WTC11 (cell line): ENCODE measurements around the gene ZP4. TPM values are rescaled to one million over a fixed set of nuclear protein-coding genes. Genes with fewer than 3 reads are reported as not detected.

Source experiments
- ATAC-seq: fragments of 200-7000 bp; cut with Tn5 transposase; 2 replicates; pipeline ENCODE4 v1.10.0; 2021; ENCODE audit warnings: mild to moderate bottlenecking, moderate library complexity
- CTCF ChIA-PET: fragments of 300-600 bp; sonication (Branson Sonifier 250); formaldehyde crosslinking; loops from one replicate; lab custom pipeline; 2021; ENCODE audit warnings: antibody characterized with exemption; lab: Charles Lee
- POLR2A ChIA-PET: fragments of 350-600 bp; sonication (Branson Sonifier 250); formaldehyde crosslinking; loops from one replicate; lab custom pipeline; 2021; ENCODE audit warnings: antibody characterized with exemption; lab: Charles Lee
- DNase-seq: peaks from one replicate; pipeline ENCODE4 v3.0.0; 2021; ENCODE audit warnings: low spot score
- H3K27ac Mint-ChIP-seq: 2 replicates; pipeline ENCODE4 v1.8.0; 2021; ENCODE audit warnings: mixed read lengths
- H3K27me3 Mint-ChIP-seq: 2 replicates; pipeline ENCODE4 v1.8.0; 2021; ENCODE audit warnings: low read depth, mild to moderate bottlenecking, moderate library complexity, mixed read lengths
- H3K36me3 Mint-ChIP-seq: 2 replicates; pipeline ENCODE4 v1.8.0; 2021; ENCODE audit warnings: mixed read lengths
- H3K4me1 Mint-ChIP-seq: 2 replicates; pipeline ENCODE4 v1.8.0; 2022; ENCODE audit warnings: mixed read lengths
- H3K4me3 Mint-ChIP-seq: 2 replicates; pipeline ENCODE4 v1.8.0; 2021; ENCODE audit warnings: mild to moderate bottlenecking, moderate library complexity, mixed read lengths
- H3K9me3 Mint-ChIP-seq: 2 replicates; pipeline ENCODE4 v1.8.0; 2021; ENCODE audit warnings: mixed read lengths
- E2F5 ChIP-seq: sonication (generic); formaldehyde crosslinking; IDR thresholded peaks from 2 replicates; pipeline ENCODE4 v1.8.1; 2022; ENCODE audit warnings: mild to moderate bottlenecking, moderate library complexity, missing genetic modification reagents
- EMX1 ChIP-seq: fragments of 250-450 bp; sonication (Bioruptor Pico); IDR thresholded peaks from 2 replicates; pipeline ENCODE4 v1.8.0; 2021; ENCODE audit warnings: mild to moderate bottlenecking
- NR2C2 ChIP-seq: sonication (generic); formaldehyde crosslinking; IDR thresholded peaks from 2 replicates; pipeline ENCODE4 v1.8.0; 2022; ENCODE audit warnings: mild to moderate bottlenecking, missing genetic modification reagents
- PRRX2 ChIP-seq: fragments of 250-450 bp; sonication (Bioruptor Pico); IDR thresholded peaks from 2 replicates; pipeline ENCODE4 v1.8.0; 2021; ENCODE audit warnings: mild to moderate bottlenecking
- STAT6 ChIP-seq: sonication (generic); formaldehyde crosslinking; conservative IDR thresholded peaks from 2 replicates; pipeline ENCODE4 v1.8.1; 2023; ENCODE audit warnings: mild to moderate bottlenecking, low read depth, missing genetic modification reagents, moderate library complexity
- TP53 ChIP-seq: sonication (generic); formaldehyde crosslinking; IDR thresholded peaks from 2 replicates; pipeline ENCODE4 v1.8.1; 2023; ENCODE audit warnings: mild to moderate bottlenecking, missing genetic modification reagents
- ZNF232 ChIP-seq: sonication (generic); formaldehyde crosslinking; IDR thresholded peaks from 2 replicates; pipeline ENCODE4 v1.8.0; 2022; ENCODE audit warnings: mild to moderate bottlenecking, missing genetic modification reagents
- ZNF263 ChIP-seq: sonication (generic); formaldehyde crosslinking; IDR thresholded peaks from 2 replicates; pipeline ENCODE4 v1.8.1; 2022; ENCODE audit warnings: low read depth, mild to moderate bottlenecking, moderate library complexity, missing genetic modification reagents
- ZNF671 ChIP-seq: fragments of 250-450 bp; sonication (Bioruptor Pico); IDR thresholded peaks from 2 replicates; pipeline ENCODE4 v1.8.0; 2021; ENCODE audit warnings: mild to moderate bottlenecking
- total RNA-seq: library from RNA; stranded (reverse); gene quantifications from 3 replicates; pipeline ENCODE4 v1.2.3, GENCODE V29; 2021
- TF ChIP-seq, protein P1 (sequence below): sonication (generic); formaldehyde crosslinking; IDR thresholded peaks from 2 replicates; pipeline ENCODE4 v1.8.0; 2023; ENCODE audit warnings: mild to moderate bottlenecking, missing genetic modification reagents
- TF ChIP-seq, protein P2 (sequence below): sonication (generic); formaldehyde crosslinking; IDR thresholded peaks from 2 replicates; pipeline ENCODE4 v1.8.1; 2022; ENCODE audit warnings: low read depth, missing genetic modification reagents, borderline replicate concordance
- TF ChIP-seq, protein P3 (sequence below): sonication (generic); formaldehyde crosslinking; IDR thresholded peaks from 2 replicates; pipeline ENCODE4 v1.8.1; 2023; ENCODE audit warnings: mild to moderate bottlenecking, missing genetic modification reagents, moderate library complexity
- TF ChIP-seq, protein P4 (sequence below): sonication (generic); formaldehyde crosslinking; IDR thresholded peaks from 2 replicates; pipeline ENCODE4 v1.8.0; 2022; ENCODE audit warnings: missing genetic modification reagents

Gene ZP4
- total RNA-seq, 1 experiment from 2014 or later: not detected

DNA sequence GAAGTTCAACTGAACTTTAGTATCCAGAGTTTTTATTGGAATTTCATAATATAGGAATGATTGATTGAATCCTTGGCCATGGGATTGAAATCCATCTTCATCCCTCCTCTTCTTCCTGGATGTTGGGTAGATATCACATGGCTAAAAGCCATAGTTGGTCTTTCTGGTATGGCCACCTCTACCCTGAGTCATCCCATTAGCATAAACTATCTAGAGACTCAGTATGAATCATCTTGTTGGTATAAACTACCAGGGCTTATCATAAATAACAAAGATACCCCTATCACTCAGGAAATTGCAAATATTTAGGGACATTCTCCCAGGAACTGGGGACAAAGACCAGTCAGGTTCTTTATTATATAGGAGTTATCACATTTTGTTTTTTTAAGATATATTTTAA lies 21.2 kb upstream of the ZP4 start:
- no peak overlapping the region for H3K4me3 Mint-ChIP-seq
- peaks cover 18% of the 10 kb centered on the region for H3K36me3 Mint-ChIP-seq
- peaks cover 45% of the 10 kb centered on the region for H3K9me3 Mint-ChIP-seq
- H3K4me1 Mint-ChIP-seq: no peaks in the 10 kb centered on the region
- TF ChIP-seq E2F5 (CRISPR knock-in tag): no peak
- TF ChIP-seq, protein P1, sequence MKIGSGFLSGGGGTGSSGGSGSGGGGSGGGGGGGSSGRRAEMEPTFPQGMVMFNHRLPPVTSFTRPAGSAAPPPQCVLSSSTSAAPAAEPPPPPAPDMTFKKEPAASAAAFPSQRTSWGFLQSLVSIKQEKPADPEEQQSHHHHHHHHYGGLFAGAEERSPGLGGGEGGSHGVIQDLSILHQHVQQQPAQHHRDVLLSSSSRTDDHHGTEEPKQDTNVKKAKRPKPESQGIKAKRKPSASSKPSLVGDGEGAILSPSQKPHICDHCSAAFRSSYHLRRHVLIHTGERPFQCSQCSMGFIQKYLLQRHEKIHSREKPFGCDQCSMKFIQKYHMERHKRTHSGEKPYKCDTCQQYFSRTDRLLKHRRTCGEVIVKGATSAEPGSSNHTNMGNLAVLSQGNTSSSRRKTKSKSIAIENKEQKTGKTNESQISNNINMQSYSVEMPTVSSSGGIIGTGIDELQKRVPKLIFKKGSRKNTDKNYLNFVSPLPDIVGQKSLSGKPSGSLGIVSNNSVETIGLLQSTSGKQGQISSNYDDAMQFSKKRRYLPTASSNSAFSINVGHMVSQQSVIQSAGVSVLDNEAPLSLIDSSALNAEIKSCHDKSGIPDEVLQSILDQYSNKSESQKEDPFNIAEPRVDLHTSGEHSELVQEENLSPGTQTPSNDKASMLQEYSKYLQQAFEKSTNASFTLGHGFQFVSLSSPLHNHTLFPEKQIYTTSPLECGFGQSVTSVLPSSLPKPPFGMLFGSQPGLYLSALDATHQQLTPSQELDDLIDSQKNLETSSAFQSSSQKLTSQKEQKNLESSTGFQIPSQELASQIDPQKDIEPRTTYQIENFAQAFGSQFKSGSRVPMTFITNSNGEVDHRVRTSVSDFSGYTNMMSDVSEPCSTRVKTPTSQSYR (CRISPR knock-in tag): no peak
- no peak for TF ChIP-seq ZNF232 (CRISPR knock-in tag)
- no peak for TF ChIP-seq TP53 (CRISPR knock-in tag)
- TF ChIP-seq STAT6 (CRISPR knock-in tag): no peak
- H3K27ac Mint-ChIP-seq: no peak overlapping the region
- ATAC-seq (no peak), DNase-seq (no peak)
- H3K27me3 Mint-ChIP-seq: no peaks in the 10 kb centered on the region
- POLR2A ChIA-PET: no interaction called here
- CTCF ChIA-PET: no interaction called here

DNA sequence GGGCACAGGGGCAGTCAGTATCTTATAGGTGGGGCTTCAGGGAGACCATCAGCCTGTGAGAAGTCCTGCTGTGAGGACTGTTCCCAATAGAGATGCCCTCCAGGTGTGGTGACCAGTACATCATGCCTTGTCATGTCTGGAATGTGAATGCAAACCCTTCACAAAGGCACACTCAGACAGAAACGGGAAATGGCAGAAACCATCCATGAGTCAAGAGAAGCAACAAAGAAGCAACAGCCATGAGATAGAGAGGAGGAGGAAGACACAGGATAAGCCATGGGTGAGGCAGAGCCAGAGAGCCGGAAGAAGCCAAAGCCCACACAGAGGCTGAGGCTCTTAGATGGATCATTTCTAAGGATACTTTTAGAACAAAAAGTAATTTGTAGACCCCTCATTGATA lies 20.1 kb upstream of the ZP4 start:
- Mint-ChIP-seq H3K4me1 (no peaks in the 10 kb centered on the region), H3K36me3 (peaks cover 18% of the 10 kb centered on the region), H3K9me3 (peaks cover 41% of the 10 kb centered on the region), H3K4me3 (no peak overlapping the region), H3K27ac (no peak overlapping the region), H3K27me3 (no peaks in the 10 kb centered on the region)
- ATAC-seq (no peak), DNase-seq (no peak)
- ChIA-PET CTCF (no interaction called here), POLR2A (no interaction called here)
- TF ChIP-seq ZNF263 (no peak), ZNF671 (no peak), NR2C2 (CRISPR knock-in tag) (no peak), EMX1 (no peak), PRRX2 (CRISPR knock-in tag) (no peak)
- TF ChIP-seq, protein P2, sequence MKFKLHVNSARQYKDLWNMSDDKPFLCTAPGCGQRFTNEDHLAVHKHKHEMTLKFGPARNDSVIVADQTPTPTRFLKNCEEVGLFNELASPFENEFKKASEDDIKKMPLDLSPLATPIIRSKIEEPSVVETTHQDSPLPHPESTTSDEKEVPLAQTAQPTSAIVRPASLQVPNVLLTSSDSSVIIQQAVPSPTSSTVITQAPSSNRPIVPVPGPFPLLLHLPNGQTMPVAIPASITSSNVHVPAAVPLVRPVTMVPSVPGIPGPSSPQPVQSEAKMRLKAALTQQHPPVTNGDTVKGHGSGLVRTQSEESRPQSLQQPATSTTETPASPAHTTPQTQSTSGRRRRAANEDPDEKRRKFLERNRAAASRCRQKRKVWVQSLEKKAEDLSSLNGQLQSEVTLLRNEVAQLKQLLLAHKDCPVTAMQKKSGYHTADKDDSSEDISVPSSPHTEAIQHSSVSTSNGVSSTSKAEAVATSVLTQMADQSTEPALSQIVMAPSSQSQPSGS (CRISPR knock-in tag): no peak
- TF ChIP-seq, protein P3, sequence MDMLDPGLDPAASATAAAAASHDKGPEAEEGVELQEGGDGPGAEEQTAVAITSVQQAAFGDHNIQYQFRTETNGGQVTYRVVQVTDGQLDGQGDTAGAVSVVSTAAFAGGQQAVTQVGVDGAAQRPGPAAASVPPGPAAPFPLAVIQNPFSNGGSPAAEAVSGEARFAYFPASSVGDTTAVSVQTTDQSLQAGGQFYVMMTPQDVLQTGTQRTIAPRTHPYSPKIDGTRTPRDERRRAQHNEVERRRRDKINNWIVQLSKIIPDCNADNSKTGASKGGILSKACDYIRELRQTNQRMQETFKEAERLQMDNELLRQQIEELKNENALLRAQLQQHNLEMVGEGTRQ (CRISPR knock-in tag): no peak
- TF ChIP-seq, protein P4, sequence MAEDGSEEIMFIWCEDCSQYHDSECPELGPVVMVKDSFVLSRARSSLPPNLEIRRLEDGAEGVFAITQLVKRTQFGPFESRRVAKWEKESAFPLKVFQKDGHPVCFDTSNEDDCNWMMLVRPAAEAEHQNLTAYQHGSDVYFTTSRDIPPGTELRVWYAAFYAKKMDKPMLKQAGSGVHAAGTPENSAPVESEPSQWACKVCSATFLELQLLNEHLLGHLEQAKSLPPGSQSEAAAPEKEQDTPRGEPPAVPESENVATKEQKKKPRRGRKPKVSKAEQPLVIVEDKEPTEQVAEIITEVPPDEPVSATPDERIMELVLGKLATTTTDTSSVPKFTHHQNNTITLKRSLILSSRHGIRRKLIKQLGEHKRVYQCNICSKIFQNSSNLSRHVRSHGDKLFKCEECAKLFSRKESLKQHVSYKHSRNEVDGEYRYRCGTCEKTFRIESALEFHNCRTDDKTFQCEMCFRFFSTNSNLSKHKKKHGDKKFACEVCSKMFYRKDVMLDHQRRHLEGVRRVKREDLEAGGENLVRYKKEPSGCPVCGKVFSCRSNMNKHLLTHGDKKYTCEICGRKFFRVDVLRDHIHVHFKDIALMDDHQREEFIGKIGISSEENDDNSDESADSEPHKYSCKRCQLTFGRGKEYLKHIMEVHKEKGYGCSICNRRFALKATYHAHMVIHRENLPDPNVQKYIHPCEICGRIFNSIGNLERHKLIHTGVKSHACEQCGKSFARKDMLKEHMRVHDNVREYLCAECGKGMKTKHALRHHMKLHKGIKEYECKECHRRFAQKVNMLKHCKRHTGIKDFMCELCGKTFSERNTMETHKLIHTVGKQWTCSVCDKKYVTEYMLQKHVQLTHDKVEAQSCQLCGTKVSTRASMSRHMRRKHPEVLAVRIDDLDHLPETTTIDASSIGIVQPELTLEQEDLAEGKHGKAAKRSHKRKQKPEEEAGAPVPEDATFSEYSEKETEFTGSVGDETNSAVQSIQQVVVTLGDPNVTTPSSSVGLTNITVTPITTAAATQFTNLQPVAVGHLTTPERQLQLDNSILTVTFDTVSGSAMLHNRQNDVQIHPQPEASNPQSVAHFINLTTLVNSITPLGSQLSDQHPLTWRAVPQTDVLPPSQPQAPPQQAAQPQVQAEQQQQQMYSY (CRISPR knock-in tag): no peak
